IMR-90 (cell line): ENCODE data around the gene CENPP. TPM values are rescaled to one million over a fixed set of nuclear protein-coding genes. Genes with fewer than 3 reads are reported as not detected.

Source experiments
- ATAC-seq: fragments of 200-7000 bp; cut with Tn5 transposase; 2 replicates; pipeline ENCODE4 v1.9.1; 2020; ENCODE audit warnings: low read depth, mild to moderate bottlenecking, moderate library complexity
- BruUV-seq: library from RNA; stranded (reverse); fragments of 400-500 nt; replicated peaks from 2 replicates; lab custom pipeline; 2021; lab: Mats Ljungman, UMichigan
- CTCF ChIA-PET: fragments of 300-600 bp; formaldehyde crosslinking; extraction: SDS; loops from one replicate; lab custom pipeline; 2021; ENCODE audit warnings: antibody characterized with exemption; lab: Yijun Ruan, JAX
- POLR2A ChIA-PET: fragments of 300-600 bp; sonication (Branson Sonifier 250); formaldehyde crosslinking; loops from one replicate; lab custom pipeline; 2022; ENCODE audit warnings: antibody characterized with exemption; ENCODE audit not compliant: unreplicated experiment; lab: Charles Lee
- DNase-seq: peaks from one replicate; pipeline ENCODE4 v3.0.0; 2013
- H2AFZ ChIP-seq: replicated peaks from 2 replicates; pipeline ENCODE3; 2013; ENCODE audit warnings: low read length, mild to moderate bottlenecking; ENCODE audit not compliant: poor library complexity
- H2AK5ac ChIP-seq: 2 replicates; pipeline ENCODE4 v1.6.1; 2013; ENCODE audit warnings: low read depth, low read length, inconsistent platforms
- H2AK9ac ChIP-seq: replicated peaks from 2 replicates; pipeline ENCODE3; 2013; ENCODE audit warnings: mild to moderate bottlenecking, low read depth, low read length, moderate library complexity; ENCODE audit not compliant: poor library complexity
- H2BK120ac ChIP-seq: 2 replicates; pipeline ENCODE4 v1.6.1; 2013; ENCODE audit warnings: low read depth, low read length, inconsistent platforms
- H2BK15ac ChIP-seq: 3 replicates; pipeline ENCODE4 v1.6.1; 2013; ENCODE audit warnings: low read depth, low read length, inconsistent platforms
- H2BK20ac ChIP-seq: 2 replicates; pipeline ENCODE4 v1.6.1; 2013; ENCODE audit warnings: low read depth, mild to moderate bottlenecking, inconsistent platforms, low read length, moderate library complexity
- H2BK5ac ChIP-seq: 2 replicates; pipeline ENCODE4 v1.6.1; 2013; ENCODE audit warnings: mild to moderate bottlenecking, low read depth, low read length, inconsistent platforms; ENCODE audit not compliant: poor library complexity, severe bottlenecking
- H3K14ac ChIP-seq: replicated peaks from 2 replicates; pipeline ENCODE4 v1.6.1; 2013; ENCODE audit warnings: low read depth, low read length, inconsistent platforms
- H3K18ac ChIP-seq: 2 replicates; pipeline ENCODE4 v1.6.1; 2013; ENCODE audit warnings: low read depth, low read length, control low read depth
- H3K23ac ChIP-seq: 2 replicates; pipeline ENCODE4 v1.6.1; 2013; ENCODE audit warnings: low read depth, low read length, inconsistent platforms
- H3K27ac ChIP-seq: 2 replicates; pipeline ENCODE4 v1.5.1; 2013; ENCODE audit warnings: mild to moderate bottlenecking, control low read depth, low read length; ENCODE audit not compliant: insufficient read depth
- H3K27me3 ChIP-seq: 2 replicates; pipeline ENCODE4 v1.6.1; 2013; ENCODE audit warnings: low read length; ENCODE audit not compliant: control insufficient read depth, insufficient read depth
- H3K36me3 ChIP-seq: 2 replicates; pipeline ENCODE4 v1.6.1; 2013; ENCODE audit warnings: low read length, mixed read lengths; ENCODE audit not compliant: control insufficient read depth, insufficient read depth
- H3K4ac ChIP-seq: 2 replicates; pipeline ENCODE4 v1.6.1; 2013; ENCODE audit warnings: low read depth, low read length, inconsistent platforms
- H3K4me1 ChIP-seq: 2 replicates; pipeline ENCODE4 v1.6.1; 2013; ENCODE audit warnings: low read length, mixed read lengths; ENCODE audit not compliant: control insufficient read depth, insufficient read depth
- H3K4me2 ChIP-seq: 2 replicates; pipeline ENCODE4 v1.6.1; 2013; ENCODE audit warnings: low read depth, mild to moderate bottlenecking, control low read depth, low read length, moderate library complexity
- H3K4me3 ChIP-seq: 2 replicates; pipeline ENCODE4 v1.5.1; 2013; ENCODE audit warnings: low read depth, mild to moderate bottlenecking, control low read depth, low read length, moderate library complexity; ENCODE audit not compliant: insufficient read depth
- H3K56ac ChIP-seq: 2 replicates; pipeline ENCODE4 v1.6.1; 2013; ENCODE audit warnings: low read length, inconsistent platforms; ENCODE audit not compliant: insufficient read depth; ENCODE audit errors: extremely low read depth
- H3K79me1 ChIP-seq, 2 experiments: 2 replicates each; pipeline ENCODE4 v1.6.1; 2013; ENCODE audit warnings: low read length in 2 of 2, inconsistent platforms in 1 of 2, low read depth in 1 of 2
- H3K9ac ChIP-seq: 2 replicates; pipeline ENCODE4 v1.6.1; 2013; ENCODE audit warnings: low read depth, low read length, control low read depth
- H3K9me1 ChIP-seq: 2 replicates; pipeline ENCODE4 v1.6.1; 2013; ENCODE audit warnings: low read length, inconsistent platforms; ENCODE audit not compliant: insufficient read depth
- H3K9me3 ChIP-seq: 2 replicates; pipeline ENCODE4 v1.6.1; 2013; ENCODE audit warnings: low read length; ENCODE audit not compliant: control insufficient read depth, insufficient read depth
- H4K20me1 ChIP-seq: 2 replicates; pipeline ENCODE4 v1.6.1; 2013; ENCODE audit warnings: low read length, inconsistent platforms; ENCODE audit not compliant: insufficient read depth
- H4K5ac ChIP-seq: 2 replicates; pipeline ENCODE4 v1.6.1; 2013; ENCODE audit warnings: mild to moderate bottlenecking, low read depth, low read length, control low read depth
- H4K8ac ChIP-seq, 2 experiments: 2 replicates each; pipeline ENCODE4 v1.6.1; 2013; ENCODE audit warnings: low read depth in 2 of 2, low read length in 2 of 2, control low read depth in 1 of 2, inconsistent platforms in 1 of 2
- H4K91ac ChIP-seq: 2 replicates; pipeline ENCODE4 v1.6.1; 2013; ENCODE audit warnings: low read depth, low read length, inconsistent platforms; ENCODE audit not compliant: insufficient read depth
- BHLHE40 ChIP-seq: fragments of 150-350 bp; IDR thresholded peaks from 2 replicates; pipeline ENCODE4 v1.6.1; 2016; ENCODE audit warnings: mild to moderate bottlenecking, low read depth, low read length
- CHD1 ChIP-seq: IDR thresholded peaks from 2 replicates; pipeline ENCODE4 v1.6.1; 2012; ENCODE audit warnings: low read depth, low read length, improper control_type of control experiment
- FOS ChIP-seq: fragments of 150-350 bp; IDR thresholded peaks from 2 replicates; pipeline ENCODE4 v1.6.1; 2016; ENCODE audit warnings: low read depth, low read length
- MAFK ChIP-seq: IDR thresholded peaks from 2 replicates; pipeline ENCODE4 v1.6.1; 2012; ENCODE audit warnings: low read depth, low read length, improper control_type of control experiment
- NFE2L2 ChIP-seq: fragments of 150-350 bp; IDR thresholded peaks from 2 replicates; pipeline ENCODE4 v1.6.1; 2016; ENCODE audit warnings: low read depth, mild to moderate bottlenecking, low read length
- POLR2A ChIP-seq: IDR thresholded peaks from 2 replicates; pipeline ENCODE4 v1.6.1; 2012; ENCODE audit warnings: mild to moderate bottlenecking, low read depth, low read length
- RAD21 ChIP-seq: IDR thresholded peaks from 2 replicates; pipeline ENCODE4 v1.6.1; 2012; ENCODE audit warnings: low read length, improper control_type of control experiment
- RFX5 ChIP-seq: IDR thresholded peaks from 2 replicates; pipeline ENCODE4 v1.8.0; 2012; ENCODE audit warnings: low read depth, mild to moderate bottlenecking, low read length, moderate library complexity
- WGBS, 2 experiments: methylation state at CpG; one replicate each; pipeline versions ENCODE4 v1.1.5 to v1.1.7; 2013; ENCODE audit warnings: missing lambda C conversion rate in 2 of 2; ENCODE audit not compliant: insufficient read length in 1 of 2; ENCODE audit errors: extremely low coverage in 2 of 2; 5-methylcytosine and 5-hydroxymethylcytosine counted together
- dilution Hi-C: fragments of 300-500 bp; cut with HindIII; formaldehyde crosslinking; loops from one replicate; pipeline ENCODE4 v1.14.3; 2018; ENCODE audit warnings: low sequenced_read_pairs; ENCODE audit not compliant: unreplicated experiment
- in situ Hi-C: fragments of 300-500 bp; cut with MboI; formaldehyde crosslinking; loops from 3 replicates; pipeline ENCODE4 v1.14.3; 2019; ENCODE audit warnings: low sequenced_read_pairs, inconsistent platforms, mixed read lengths
- intact Hi-C: fragments of 100-400 bp; cut with micrococcal nuclease; formaldehyde crosslinking; loops from 2 replicates; pipeline ENCODE4 v1.10.0; 2022
- polyA plus RNA-seq, 3 experiments: library from polyadenylated mRNA; depleted of rRNA; stranded (reverse); fragments of >200 nt; gene quantifications; 2 replicates each; pipeline ENCODE4 v1.2.3, GENCODE V29; 2012; ENCODE audit warnings: low replicate concordance in 1 of 3
- total RNA-seq: library from RNA; depleted of rRNA; stranded (reverse); fragments of >200 nt; gene quantifications from 2 replicates; pipeline ENCODE4 v1.2.3, GENCODE V29; 2012
- TF ChIP-seq, protein P1 (sequence below): conservative IDR thresholded peaks from 2 replicates; pipeline ENCODE4 v1.5.1; 2012; ENCODE audit warnings: mild to moderate bottlenecking, low read depth, low read length, improper control_type of control experiment
- TF ChIP-seq, protein P2 (sequence below): fragments of 150-350 bp; IDR thresholded peaks from 2 replicates; pipeline ENCODE4 v1.6.1; 2017; ENCODE audit warnings: mild to moderate bottlenecking, antibody characterized with exemption, low read length, low read depth
- TF ChIP-seq, protein P3 (sequence below): fragments of 150-350 bp; IDR thresholded peaks from 2 replicates; pipeline ENCODE4 v1.6.1; 2016; ENCODE audit warnings: low read depth, mild to moderate bottlenecking, low read length, moderate library complexity, borderline replicate concordance

Gene CENPP
- total and polyA plus RNA-seq, 2 of the 4 experiments (the other 2 are of a cell fraction), result 1.4 to 2.0 TPM

DNA sequence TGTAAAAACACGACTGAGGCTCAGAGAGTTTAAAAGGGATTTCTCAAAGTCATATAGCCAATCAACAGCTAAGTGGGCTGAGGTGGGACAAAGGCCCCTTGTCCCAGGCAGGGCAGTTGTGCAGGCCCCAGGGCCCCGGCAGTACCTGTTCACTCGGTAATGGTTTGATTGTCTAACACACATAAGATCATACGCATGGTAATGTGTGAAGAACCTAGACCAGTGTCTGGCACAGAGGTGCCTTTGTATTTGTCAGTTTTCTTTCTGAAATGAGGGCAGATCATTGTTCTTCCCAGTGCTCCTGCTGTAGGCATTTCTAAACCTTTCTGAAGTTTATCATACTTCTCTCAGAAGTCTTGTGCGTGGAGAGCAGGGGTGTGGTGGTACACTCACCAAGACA lies 277.3 kb downstream of the CENPP start:
- no peak overlapping the region for H2AK9ac ChIP-seq
- no peak overlapping the region for H3K27ac ChIP-seq
- H3K9me3 ChIP-seq, result no peaks in the 10 kb centered on the region; the same call in 1 of the 2 replicates
- no peak overlapping the region for H3K4me2 ChIP-seq
- no peak overlapping the region for H3K23ac ChIP-seq
- no peak overlapping the region for H3K18ac ChIP-seq
- H4K8ac ChIP-seq, result no peak overlapping the region
- H3K79me1 ChIP-seq, result 0 out of 4 replicates have a peak, but pooled peaks cover 0 to 6% of the 10 kb centered on the region in 2 experiments
- no peak overlapping the region for H4K5ac ChIP-seq
- peaks cover 20% of the 10 kb centered on the region for H3K4me1 ChIP-seq
- no peak overlapping the region for H4K91ac ChIP-seq
- TF ChIP-seq, protein P1, sequence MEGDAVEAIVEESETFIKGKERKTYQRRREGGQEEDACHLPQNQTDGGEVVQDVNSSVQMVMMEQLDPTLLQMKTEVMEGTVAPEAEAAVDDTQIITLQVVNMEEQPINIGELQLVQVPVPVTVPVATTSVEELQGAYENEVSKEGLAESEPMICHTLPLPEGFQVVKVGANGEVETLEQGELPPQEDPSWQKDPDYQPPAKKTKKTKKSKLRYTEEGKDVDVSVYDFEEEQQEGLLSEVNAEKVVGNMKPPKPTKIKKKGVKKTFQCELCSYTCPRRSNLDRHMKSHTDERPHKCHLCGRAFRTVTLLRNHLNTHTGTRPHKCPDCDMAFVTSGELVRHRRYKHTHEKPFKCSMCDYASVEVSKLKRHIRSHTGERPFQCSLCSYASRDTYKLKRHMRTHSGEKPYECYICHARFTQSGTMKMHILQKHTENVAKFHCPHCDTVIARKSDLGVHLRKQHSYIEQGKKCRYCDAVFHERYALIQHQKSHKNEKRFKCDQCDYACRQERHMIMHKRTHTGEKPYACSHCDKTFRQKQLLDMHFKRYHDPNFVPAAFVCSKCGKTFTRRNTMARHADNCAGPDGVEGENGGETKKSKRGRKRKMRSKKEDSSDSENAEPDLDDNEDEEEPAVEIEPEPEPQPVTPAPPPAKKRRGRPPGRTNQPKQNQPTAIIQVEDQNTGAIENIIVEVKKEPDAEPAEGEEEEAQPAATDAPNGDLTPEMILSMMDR, result no peak
- no peak for TF ChIP-seq FOS
- TF ChIP-seq, protein P2, sequence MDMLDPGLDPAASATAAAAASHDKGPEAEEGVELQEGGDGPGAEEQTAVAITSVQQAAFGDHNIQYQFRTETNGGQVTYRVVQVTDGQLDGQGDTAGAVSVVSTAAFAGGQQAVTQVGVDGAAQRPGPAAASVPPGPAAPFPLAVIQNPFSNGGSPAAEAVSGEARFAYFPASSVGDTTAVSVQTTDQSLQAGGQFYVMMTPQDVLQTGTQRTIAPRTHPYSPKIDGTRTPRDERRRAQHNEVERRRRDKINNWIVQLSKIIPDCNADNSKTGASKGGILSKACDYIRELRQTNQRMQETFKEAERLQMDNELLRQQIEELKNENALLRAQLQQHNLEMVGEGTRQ, result no peak
- no peak for TF ChIP-seq NFE2L2
- TF ChIP-seq CHD1, result no peak
- TF ChIP-seq BHLHE40, result no peak
- no peak for TF ChIP-seq RFX5
- TF ChIP-seq POLR2A, result no peak
- TF ChIP-seq, protein P3, sequence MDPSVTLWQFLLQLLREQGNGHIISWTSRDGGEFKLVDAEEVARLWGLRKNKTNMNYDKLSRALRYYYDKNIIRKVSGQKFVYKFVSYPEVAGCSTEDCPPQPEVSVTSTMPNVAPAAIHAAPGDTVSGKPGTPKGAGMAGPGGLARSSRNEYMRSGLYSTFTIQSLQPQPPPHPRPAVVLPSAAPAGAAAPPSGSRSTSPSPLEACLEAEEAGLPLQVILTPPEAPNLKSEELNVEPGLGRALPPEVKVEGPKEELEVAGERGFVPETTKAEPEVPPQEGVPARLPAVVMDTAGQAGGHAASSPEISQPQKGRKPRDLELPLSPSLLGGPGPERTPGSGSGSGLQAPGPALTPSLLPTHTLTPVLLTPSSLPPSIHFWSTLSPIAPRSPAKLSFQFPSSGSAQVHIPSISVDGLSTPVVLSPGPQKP, result no peak
- TF ChIP-seq RAD21, result no peak
- no peak for TF ChIP-seq MAFK
- H2BK120ac ChIP-seq, result no peak overlapping the region
- no peak overlapping the region for H3K4me3 ChIP-seq
- no peak overlapping the region for H2AFZ ChIP-seq
- ChIA-PET CTCF (no interaction called here), POLR2A (no interaction called here)
- BruUV-seq, result no TSS peak
- intact Hi-C loops, result no loop called here
- no peak overlapping the region for H3K14ac ChIP-seq
- H2AK5ac ChIP-seq, result 0 out of 2 replicates have a peak overlapping the region, but pooled peaks have one; percentile 33
- H2BK5ac ChIP-seq, result no peak overlapping the region
- no peak overlapping the region for H2BK20ac ChIP-seq
- H2BK15ac ChIP-seq, result no peak overlapping the region
- no peaks in the 10 kb centered on the region for H4K20me1 ChIP-seq
- DNase-seq, result no peak
- no peak overlapping the region for H3K56ac ChIP-seq
- ATAC-seq, result no peak
- no peak overlapping the region for H3K9ac ChIP-seq
- dilution Hi-C loops, result no loop called here
- WGBS, 2 experiments, result 100% methylated on average over 1 of the region's 5 CpGs; no CpG with 5 or more reads in 1 of the 2 experiments
- no peak overlapping the region for H3K4ac ChIP-seq
- peaks cover 25% of the 10 kb centered on the region for H3K9me1 ChIP-seq
- in situ Hi-C loops, result no loop called here
- H3K27me3 ChIP-seq, result no peaks in the 10 kb centered on the region
- H3K36me3 ChIP-seq, result no peaks in the 10 kb centered on the region
